IPS-20b (cell line): ENCODE measurements around the gene TRNP1.
A peak's percentile ranks its signal among the peaks of the same experiment; 100 is the strongest.

ENCODE experiments used
- H3K27ac ChIP-seq: one replicate; pipeline ENCODE4 v1.5.1; 2013; ENCODE audit warnings: low read length
- H3K27me3 ChIP-seq: 2 replicates; pipeline ENCODE4 v1.6.1; 2013; ENCODE audit warnings: mild to moderate bottlenecking, low read length, inconsistent platforms; ENCODE audit not compliant: insufficient read depth
- H3K36me3 ChIP-seq: 2 replicates; pipeline ENCODE4 v1.6.1; 2013; ENCODE audit warnings: low read depth, mild to moderate bottlenecking, inconsistent platforms, low read length, moderate library complexity; ENCODE audit not compliant: insufficient read depth
- H3K4me1 ChIP-seq: 2 replicates; pipeline ENCODE4 v1.6.1; 2013; ENCODE audit warnings: mild to moderate bottlenecking, control low read depth, inconsistent platforms, low read length, moderate library complexity; ENCODE audit not compliant: insufficient read depth
- H3K4me3 ChIP-seq: 2 replicates; pipeline ENCODE4 v1.5.1; 2013; ENCODE audit warnings: mild to moderate bottlenecking, low read length, inconsistent platforms
- H3K9ac ChIP-seq: 2 replicates; pipeline ENCODE4 v1.6.1; 2013; ENCODE audit warnings: low read depth, mild to moderate bottlenecking, inconsistent platforms, low read length, moderate library complexity
- H3K9me3 ChIP-seq: 2 replicates; pipeline ENCODE4 v1.6.1; 2013; ENCODE audit warnings: mild to moderate bottlenecking, low read depth, low read length, inconsistent platforms; ENCODE audit not compliant: insufficient read depth

The TRNP1 gene

DNA sequence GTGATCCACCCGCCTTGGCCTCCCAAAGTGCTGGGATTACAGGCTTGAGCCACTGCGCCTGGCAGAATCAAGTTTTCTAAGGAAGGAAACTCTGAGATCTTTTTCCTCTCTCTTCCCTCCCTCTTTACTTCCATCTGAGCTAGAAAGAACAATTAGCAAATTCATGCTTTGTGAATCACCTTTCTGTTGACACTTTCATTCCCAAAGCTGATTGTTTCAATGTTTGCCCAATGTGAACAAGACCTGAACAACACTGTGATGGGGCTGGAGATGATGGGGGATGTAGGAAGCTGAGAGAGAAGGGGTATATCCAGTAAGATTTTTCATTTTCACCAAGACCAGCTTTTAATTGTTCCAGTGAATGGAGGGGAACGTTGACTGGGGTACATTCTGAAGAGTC, 24.8 kb downstream of the TRNP1 start:
- H3K4me3 ChIP-seq = no peak overlapping the region
- no peaks in the 10 kb centered on the region for H3K9me3 ChIP-seq
- H3K27ac ChIP-seq = no peak overlapping the region
- H3K36me3 ChIP-seq = no peaks in the 10 kb centered on the region
- H3K4me1 ChIP-seq = no peaks in the 10 kb centered on the region
- no peaks in the 10 kb centered on the region for H3K27me3 ChIP-seq
- no peak overlapping the region for H3K9ac ChIP-seq

DNA sequence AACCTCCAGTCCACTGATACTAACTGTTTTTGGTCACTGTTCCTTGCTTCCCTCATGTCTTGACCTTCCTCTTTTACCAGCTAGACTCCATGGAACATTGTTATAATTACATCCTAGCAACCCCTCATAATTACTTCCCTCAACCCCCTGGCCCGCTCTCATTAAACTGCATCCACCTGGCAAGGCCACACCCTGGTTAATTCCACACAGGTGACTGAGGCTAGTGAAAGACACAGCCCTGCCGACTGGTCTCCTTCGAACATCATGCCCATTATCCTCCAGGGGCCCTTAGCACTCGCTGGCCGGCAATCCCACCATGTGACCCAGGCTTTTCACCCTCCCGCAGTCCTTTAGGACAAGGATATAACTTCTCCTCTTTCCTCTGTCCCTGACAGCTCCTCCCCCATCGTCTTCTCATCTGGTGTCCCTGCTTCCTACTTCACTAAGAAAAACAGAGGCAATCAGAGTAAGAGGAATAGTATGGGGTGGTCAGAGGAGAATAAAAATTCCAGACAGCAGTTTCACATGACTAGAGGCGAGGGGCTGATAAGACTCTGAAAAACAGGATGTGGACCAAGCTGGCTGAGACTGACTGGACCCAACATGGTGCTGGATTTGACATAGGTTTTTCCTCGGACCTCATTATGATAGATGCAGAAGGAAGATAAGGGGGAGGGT, 28.0 kb downstream of the TRNP1 start:
- H3K27me3 ChIP-seq = no peaks in the 10 kb centered on the region
- H3K4me1 ChIP-seq = no peaks in the 10 kb centered on the region
- no peaks in the 10 kb centered on the region for H3K36me3 ChIP-seq
- H3K9ac ChIP-seq = no peak overlapping the region
- no peaks in the 10 kb centered on the region for H3K9me3 ChIP-seq
- no peak overlapping the region for H3K4me3 ChIP-seq
- H3K27ac ChIP-seq = no peak overlapping the region

DNA sequence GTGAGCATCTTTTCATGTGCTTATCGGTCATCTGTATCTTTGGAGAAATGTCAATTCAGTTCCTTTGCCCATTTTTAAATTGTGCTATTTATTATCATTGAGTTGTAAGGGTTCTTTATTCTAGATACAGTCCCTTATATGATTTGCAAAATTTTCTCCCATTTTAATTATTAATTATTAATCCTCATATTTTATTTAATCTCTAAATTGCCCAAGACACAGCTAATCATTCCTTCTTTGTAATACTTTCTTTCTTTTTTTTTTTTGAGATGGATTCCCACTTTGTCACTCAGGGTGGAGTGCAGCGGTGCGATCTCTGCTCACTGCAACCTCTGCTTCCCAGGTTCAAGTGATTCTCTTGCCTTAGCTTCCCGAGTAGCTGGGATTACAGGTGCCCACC, 32.2 kb downstream of the TRNP1 start:
- Histone ChIP-seq H3K9ac (no peak overlapping the region), H3K36me3 (no peaks in the 10 kb centered on the region), H3K27ac (no peak overlapping the region), H3K27me3 (no peaks in the 10 kb centered on the region), H3K9me3 (no peaks in the 10 kb centered on the region), H3K4me3 (no peak overlapping the region), H3K4me1 (peaks cover 8% of the 10 kb centered on the region; the same call in 1 of the 2 replicates)

DNA sequence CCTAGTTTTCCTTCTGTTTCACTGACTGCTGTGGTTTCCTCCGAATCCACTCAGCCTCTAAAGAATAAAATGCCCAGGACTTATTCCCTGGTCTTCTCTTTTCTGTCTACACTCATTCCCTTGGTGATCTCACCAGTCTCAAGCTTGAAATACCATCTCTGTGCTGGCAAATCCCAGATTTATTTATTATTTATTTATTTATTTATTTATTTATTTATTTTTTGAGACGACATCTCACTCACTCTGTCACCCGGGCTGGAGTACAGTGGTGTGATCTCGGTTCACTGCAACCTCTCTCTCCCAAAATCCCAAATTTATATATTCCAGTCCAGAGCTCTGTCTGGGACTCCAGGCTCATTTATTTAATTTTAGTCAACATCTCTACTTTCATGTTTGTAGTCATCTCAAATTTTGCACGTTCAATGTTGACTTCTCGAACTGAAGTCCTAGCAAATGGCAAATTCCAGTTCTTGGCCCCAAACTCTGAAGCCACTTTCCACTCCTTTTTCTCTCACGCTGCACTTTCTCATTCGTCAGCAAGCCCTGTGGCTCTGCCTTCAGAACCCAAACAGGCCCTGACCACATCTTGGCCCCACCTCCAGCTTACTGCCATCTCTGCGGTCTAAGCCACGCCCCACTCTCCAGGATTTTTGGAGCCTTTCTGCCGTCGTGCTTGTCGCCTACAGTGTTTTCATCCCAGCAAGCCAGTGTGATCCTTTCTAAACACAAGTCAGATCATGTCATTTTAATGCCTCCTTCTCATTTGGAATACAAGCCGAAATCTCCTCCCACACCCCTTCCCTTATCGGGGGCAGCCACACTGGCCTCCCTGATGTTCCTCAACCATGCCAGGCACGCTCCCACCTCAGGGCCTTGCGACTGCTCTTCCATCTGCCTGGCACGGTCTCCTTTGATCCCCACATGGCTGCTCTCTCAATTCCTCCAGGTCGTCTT, 33.4 kb downstream of the TRNP1 start:
- Histone ChIP-seq H3K4me1 (peaks cover 9% of the 10 kb centered on the region; the same call in 1 of the 2 replicates), H3K27me3 (no peaks in the 10 kb centered on the region), H3K9ac (no peak overlapping the region; the same call in 1 of the 2 replicates), H3K9me3 (no peaks in the 10 kb centered on the region), H3K27ac (no peak overlapping the region), H3K4me3 (no peak overlapping the region), H3K36me3 (no peaks in the 10 kb centered on the region)

DNA sequence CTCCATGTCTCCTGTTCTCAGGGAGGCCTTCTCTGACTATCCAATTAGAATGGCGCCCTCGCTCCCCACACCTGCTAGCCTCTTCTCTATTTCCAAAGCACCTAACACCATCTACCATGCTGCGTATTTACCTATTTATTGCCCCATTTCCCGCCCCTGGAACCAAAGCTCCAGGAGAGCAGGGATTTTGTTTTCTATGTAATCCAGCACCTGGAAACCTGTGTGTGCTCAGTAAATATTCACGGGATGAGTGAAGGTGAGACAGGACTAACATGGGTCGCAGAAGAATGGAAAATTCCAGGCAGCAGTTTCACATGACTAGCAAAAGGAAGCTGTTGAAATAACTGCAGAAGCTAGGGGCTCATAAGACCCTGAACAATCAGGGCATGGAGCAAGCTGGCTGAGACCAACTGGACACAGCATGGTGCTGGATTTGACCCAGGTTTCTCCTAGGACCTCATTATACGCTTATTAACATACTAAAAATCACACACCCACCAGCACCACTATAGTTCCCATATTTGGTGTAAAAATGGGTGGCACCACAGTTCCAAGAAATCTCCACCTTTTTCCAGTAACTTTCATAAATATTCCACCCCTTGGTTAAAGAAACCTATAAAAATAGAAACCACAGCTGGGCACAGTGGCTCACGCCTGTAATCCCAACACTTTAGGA, 34.2 kb downstream of the TRNP1 start:
- H3K9me3 ChIP-seq = no peaks in the 10 kb centered on the region
- H3K36me3 ChIP-seq = no peaks in the 10 kb centered on the region
- no peaks in the 10 kb centered on the region for H3K27me3 ChIP-seq
- H3K4me1 ChIP-seq = peaks cover 13% of the 10 kb centered on the region
- no peak overlapping the region for H3K4me3 ChIP-seq
- no peak overlapping the region for H3K27ac ChIP-seq
- no peak overlapping the region; the same call in 1 of the 2 replicates for H3K9ac ChIP-seq

DNA sequence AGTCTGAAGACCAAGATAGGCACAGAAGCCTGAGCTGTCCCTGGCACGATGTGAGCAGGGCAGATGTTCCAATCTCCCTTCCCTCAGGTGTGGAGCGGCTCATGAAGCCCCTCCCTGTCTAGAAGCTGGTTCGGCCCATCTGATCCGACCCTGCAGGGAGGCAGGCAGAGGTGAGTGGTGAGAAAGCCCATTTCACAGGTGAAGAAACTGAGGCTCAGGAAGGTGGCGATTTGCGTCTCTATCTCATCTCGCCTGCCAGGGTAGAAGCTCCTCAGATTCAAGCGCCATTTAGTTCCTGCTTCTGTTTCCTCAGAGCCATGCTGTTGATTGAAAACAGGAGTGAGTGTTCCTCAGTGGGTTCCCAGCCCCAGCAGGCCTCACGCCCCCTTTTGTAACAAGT, 36.0 kb downstream of the TRNP1 start:
- Histone ChIP-seq H3K27me3 (no peaks in the 10 kb centered on the region), H3K27ac (no peak overlapping the region)

DNA sequence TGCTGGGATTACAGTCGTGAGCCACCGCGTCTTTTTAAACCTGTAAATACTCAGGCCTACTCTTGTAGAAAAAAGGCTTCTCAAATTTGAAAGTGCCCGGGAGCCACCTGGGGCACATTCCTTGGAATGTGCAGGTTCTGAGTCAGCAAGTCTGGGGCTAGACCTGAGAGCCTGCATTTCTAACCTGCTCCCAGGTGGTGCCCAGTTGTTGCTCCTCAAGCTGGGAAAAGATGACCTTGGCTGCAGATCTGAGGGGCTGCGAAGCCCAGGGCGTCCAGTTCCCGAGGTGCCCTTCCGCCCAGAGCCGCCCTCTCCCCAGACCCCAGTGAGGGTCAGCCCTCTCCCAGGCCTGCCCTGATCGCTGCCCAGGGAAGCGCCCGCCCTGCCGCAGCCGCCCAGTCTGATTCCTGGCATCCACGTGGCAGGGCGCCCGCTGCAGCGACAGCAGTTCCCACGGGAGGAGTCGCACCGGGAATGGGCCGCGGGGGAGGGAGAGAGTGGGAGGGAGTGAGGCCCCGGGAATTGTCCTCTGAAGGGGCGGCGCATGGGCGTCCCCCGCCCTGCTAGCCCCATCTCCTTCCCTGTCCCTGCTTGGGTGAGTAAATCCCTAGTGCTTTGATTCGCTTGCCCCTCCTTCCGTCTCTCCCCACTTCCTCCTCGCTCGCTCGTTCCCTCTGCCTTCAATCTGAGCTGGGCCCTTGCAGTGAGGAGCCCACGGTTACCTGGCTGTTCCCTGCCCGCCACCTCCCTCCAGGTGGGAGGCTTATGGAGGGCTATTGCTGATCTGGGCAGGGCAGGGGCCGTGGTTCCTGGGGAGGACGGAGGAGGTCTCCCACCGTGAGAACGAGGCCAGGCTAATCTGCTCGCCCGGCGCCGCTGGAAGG, 38.0 kb downstream of the TRNP1 start:
- H3K27me3 ChIP-seq = no peaks in the 10 kb centered on the region
- H3K27ac ChIP-seq = peak overlapping the region; percentile 9
- peaks cover 16% of the 10 kb centered on the region for H3K4me1 ChIP-seq
- no peaks in the 10 kb centered on the region for H3K36me3 ChIP-seq
- H3K9me3 ChIP-seq = no peaks in the 10 kb centered on the region
- peak overlapping the region; percentile 60; the same call in 1 of the 2 replicates for H3K9ac ChIP-seq
- peak overlapping the region; percentile 36; the same call in 1 of the 2 replicates for H3K4me3 ChIP-seq

More for the DNA sequence above, 36.0 kb downstream of the TRNP1 start:
- no peak overlapping the region for H3K4me3 ChIP-seq
- H3K9me3 ChIP-seq = no peaks in the 10 kb centered on the region
- H3K36me3 ChIP-seq = no peaks in the 10 kb centered on the region
- H3K4me1 ChIP-seq = peaks cover 16% of the 10 kb centered on the region
- no peak overlapping the region for H3K9ac ChIP-seq

DNA sequence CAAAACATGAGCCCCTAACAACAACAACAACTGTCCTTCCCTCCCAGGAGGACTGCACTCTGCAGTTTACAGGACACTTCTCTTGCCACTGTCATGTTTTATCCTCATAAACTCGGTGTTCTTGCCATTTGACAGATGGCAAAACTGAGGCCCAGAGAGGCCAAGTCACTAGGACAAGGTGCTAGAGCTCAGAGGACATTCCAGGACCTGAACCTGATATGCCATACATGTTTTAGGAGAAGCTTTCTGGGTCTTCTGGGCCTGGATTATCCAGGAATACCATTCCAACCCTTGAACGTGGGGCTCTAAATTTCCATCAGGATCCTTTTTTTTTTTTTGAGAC, 38.6 kb downstream of the TRNP1 start:
- H3K4me3 ChIP-seq = peak overlapping the region; percentile 36; the same call in 1 of the 2 replicates
- no peaks in the 10 kb centered on the region for H3K9me3 ChIP-seq
- H3K36me3 ChIP-seq = no peaks in the 10 kb centered on the region
- H3K27me3 ChIP-seq = no peaks in the 10 kb centered on the region
- H3K27ac ChIP-seq = no peak overlapping the region
- H3K4me1 ChIP-seq = peaks cover 16% of the 10 kb centered on the region
- H3K9ac ChIP-seq = peak overlapping the region; percentile 60; the same call in 1 of the 2 replicates

DNA sequence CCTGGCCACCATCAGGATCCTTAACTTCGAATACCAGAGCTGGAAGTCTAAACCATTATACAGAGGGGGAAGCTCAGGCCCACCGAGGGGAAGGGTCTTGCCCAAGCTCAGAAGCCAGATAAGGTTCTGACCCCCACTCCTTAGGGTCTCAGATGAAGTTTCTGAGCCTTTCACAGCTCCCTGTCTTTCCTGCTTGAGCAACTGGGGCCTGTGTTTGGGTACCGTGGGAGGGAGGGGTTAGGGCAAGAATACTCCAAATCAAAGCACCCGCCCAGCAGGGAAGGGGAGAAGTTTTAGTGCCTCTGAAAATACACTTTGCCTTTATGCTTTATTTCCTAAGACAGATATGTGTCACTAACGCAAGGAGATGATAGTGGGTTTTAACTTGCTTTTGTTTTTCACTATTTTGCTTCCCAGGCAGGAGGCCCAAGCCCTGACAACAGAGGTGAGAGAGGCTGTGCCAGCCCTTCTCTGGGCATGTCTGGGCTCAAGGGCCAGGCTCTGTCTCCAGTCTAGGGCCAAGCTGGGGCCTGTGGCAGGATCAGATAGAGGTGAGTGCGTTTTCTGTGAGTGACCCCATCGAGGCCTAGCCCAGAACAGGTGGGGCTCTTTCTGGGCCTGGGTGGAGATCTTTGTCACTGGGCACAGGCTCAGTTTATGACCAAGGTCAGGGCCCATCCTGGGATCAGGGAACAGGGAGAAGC, 39.7 kb downstream of the TRNP1 start:
- no peak overlapping the region for H3K27ac ChIP-seq

DNA sequence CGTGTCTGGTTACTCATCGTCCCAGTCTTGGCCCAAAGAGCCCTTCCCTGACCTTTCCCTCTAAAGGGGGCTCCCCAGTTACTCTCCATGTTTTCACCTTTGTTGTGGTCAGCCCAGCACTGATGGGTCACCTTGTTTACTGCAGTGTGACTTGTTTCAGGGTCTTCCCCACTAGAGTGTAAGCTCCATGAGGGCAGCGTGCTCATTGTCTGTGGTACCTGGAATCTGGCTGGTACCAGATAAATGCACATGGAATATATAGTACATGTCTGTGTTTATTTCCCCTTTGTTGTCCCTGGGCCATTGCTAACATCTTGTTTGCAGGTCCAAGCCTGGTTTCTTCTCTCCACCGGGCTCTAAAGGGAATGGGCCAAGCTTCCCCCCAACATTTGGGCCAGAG, 41.9 kb downstream of the TRNP1 start:
- Histone ChIP-seq H3K27ac (no peak overlapping the region), H3K9me3 (no peaks in the 10 kb centered on the region), H3K4me3 (no peak overlapping the region), H3K27me3 (no peaks in the 10 kb centered on the region), H3K9ac (no peak overlapping the region), H3K36me3 (no peaks in the 10 kb centered on the region), H3K4me1 (peaks cover 8% of the 10 kb centered on the region)

More for the DNA sequence above, 39.7 kb downstream of the TRNP1 start:
- H3K9me3 ChIP-seq = no peaks in the 10 kb centered on the region
- peaks cover 8% of the 10 kb centered on the region for H3K4me1 ChIP-seq
- H3K4me3 ChIP-seq = no peak overlapping the region
- no peak overlapping the region for H3K9ac ChIP-seq
- H3K27me3 ChIP-seq = no peaks in the 10 kb centered on the region
- no peaks in the 10 kb centered on the region for H3K36me3 ChIP-seq
